NCI-H1092 treated with DMSO at 0.1 percent for 48 hours (cell line): ENCODE measurements around the gene DNAJB6.

ENCODE experiments used
- DNase-seq: peaks from one replicate; lab custom pipeline; 2025; lab: John Stamatoyannopoulos, UW

Gene DNAJB6

DNA sequence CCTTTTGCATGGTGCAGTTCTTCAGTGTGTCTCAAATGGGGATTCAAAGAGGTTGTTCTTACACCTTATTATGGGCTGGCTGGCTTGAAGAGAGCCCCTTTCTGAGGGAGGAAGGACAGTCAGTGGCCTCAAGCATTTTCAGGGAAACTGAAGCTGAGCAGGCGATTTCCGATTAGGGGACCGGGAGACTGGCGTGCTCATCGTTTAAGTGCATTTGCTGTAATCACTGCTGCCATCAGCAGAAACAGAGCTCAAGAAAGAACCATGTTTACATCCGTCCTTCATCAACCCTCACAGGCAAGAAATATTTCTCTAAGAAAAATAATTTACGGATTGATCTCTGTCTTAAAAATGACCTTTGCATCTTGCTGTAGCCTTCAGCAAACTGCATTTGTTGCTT, 32.2 kb downstream of the DNAJB6 start:
- no peak for DNase-seq

DNA sequence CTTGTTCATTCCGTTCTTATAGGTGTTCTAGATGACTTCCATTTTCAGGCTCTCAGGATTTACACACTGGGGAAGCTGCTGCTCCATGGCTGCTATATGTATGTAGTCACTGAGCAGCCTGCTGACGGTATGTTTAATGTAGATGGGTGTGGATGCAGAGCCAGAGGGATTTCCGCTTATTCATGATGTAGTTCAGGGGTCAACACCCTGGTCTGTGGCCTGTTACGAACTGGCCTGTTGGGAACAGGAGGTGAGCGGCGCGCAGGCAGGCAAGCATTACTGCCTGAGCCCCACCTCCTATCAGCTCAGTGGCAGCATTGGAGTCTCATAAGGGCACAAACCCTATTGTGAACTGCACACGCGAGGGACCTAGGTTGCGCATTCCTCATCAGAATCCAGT, 33.9 kb downstream of the DNAJB6 start:
- no peak for DNase-seq

DNA sequence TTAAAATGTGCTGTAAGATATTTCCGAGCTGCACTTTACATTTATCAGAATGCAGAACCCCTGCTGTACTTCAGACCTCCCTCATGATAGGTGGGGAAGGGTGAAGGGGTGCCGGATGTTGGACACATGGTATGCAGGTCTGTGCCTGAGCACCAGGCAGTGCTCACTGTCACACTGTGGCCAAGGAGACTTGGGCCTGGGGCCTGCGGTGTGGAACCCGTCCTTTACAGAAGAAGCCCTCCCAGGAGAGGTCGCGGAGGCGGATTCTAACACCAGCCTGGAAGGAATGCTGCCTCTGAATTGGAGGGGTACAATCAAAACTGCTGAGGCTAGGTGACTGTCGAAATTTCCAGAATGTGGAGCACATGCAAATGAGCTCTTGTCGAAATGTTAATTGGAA, 34.5 kb downstream of the DNAJB6 start:
- DNase-seq, result no peak

DNA sequence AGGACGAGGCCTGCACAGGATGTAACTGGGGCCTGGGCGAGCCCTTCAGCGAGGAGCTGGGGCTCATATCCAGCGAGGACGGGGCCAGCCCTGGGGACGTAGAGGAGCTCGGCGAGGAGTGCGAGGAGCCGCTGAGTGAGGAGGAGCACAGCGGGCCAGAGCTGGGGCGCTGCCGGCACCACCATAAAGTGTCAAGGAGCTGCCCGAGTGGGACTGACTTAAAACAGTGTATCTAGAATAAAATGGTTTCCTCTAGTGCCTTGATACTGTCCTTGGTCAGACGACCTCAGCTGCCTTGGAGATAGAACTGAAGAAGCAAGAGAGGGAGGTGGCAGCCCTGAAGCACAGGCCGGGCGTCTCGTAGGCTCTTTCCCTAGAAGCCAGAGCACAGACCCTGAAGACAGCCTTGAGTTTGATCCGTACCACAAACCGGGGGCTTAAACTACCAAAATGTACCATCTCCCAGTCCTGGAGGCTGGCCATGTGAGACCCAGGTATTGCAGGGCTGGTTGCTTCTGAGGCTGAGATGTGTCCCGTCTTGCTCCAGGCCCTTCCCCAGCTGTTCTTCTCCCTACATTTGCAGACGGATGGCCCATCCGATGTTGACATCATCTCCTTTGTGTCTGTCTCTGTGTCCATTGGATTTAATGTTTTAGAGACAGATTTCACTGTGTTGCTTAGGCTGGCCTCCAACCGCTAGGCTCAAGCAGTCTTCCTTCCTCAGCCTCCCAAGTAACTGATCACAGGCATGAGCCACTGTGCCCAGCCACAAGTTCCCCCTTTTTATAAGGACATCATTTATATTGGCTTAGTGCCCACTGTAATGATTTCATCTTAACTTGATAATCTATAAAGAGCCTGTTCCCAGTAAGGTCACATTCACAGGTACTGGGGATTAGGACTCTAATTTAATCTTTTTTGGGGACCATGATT, 35.8 kb downstream of the DNAJB6 start:
- DNase-seq, result no peak

DNA sequence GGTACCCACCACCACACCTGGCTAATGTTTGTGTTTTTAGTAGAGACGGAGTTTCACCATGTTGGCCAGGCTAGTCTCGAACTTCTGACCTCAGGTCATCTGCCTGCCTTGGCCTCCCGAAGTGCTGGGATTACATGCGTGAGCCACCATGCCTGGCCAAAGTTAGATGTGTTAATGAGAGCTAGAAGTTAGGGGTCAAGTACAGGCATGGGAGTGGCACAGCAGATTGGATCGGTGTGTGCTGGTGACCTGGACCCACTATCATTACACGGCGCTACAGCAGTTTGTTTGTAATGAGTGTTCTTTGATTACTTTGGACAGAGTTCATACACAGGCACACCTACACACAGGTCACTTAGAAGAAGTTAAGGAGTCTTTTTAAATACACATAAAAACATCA, 36.7 kb downstream of the DNAJB6 start:
- DNase-seq, result no peak

DNA sequence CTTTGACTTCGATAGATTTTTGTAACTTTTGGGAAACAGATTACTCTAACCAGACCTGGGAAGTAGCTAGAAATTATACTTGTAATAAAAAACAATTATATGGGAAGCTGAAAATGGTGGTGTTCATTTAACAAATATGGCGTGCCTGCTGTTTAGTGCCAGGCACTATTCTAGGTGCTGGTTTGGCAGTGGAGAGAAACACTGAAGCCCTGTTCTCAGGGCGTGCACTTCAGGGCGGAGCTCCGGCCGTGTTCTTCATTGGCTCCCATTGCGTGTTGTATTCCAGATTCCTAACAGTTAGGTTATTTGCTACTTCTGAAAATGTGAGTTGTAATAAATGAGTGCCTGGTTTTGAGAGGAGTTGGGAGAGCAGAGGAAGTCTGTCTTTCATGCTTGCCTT, 38.6 kb downstream of the DNAJB6 start:
- DNase-seq, result no peak

DNA sequence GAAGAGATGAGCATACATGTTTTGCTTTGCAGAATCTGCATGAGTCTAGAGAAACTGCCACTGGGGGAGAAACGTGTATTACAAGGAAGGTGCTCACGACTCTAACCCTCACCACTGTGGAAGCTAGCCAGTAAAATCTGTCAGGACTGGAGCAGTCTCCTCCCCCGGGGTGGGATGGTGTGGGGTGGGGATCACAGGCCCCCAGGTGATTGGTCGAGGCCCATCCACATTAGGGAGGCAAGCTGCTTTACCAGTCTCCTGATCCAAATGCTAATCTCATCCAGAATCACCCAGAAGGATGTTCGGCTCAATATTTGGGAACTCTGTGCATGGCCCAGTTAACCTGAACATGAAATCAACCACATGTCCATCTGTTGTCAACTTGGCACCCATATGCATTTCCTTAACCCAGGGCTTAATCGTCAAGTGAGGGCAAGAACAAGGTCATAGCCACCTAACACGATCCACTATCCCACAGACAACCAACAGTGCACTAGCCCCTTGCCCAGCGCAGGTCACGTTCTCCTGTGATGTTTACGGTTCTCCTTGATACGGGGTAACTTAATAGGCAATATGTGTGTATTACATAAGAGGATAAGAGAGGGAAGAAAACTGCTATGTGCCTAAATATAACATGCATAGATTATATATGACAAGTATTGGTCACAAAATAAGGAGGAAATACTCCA, 40.8 kb downstream of the DNAJB6 start:
- DNase-seq, result no peak

DNA sequence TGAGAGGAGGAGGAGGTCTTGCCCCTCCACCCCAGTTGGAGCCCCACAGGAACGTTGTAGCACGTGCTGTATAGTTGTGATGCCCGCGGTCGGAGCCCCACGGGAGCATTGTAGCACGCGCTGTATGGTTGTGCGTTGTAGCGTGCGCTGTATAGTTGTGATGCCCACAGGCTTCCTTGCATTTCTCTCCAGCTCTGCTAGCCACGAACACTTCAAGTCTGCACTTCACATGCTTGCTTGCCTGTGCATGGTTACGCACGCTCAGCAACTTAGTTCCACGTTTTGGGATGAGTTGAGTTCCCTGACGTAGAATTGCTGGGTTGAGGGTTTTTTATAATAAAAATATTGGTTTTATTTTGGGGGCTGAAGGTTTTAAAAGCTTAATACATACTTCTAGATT, 41.6 kb downstream of the DNAJB6 start:
- no peak for DNase-seq

DNA sequence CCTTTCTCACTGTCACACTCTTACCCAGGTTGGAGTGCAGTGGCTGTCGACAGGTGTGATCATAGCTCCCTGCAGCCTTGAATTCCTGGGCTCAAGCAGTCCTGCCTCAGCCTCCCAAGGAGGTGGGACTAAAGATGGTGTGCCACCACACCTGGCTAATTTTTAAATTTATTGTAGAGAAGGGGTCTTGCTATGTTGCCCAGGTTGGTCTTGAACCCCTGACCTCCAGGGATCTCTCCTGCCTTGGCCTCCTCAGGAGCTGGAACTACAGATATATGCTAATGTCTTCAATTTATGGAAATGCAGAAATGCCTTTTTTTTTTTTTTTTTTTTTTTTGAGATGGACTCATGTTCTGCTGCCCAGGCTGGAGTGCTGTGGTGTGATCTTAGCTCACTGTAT, 42.7 kb downstream of the DNAJB6 start:
- DNase-seq, result no peak

DNA sequence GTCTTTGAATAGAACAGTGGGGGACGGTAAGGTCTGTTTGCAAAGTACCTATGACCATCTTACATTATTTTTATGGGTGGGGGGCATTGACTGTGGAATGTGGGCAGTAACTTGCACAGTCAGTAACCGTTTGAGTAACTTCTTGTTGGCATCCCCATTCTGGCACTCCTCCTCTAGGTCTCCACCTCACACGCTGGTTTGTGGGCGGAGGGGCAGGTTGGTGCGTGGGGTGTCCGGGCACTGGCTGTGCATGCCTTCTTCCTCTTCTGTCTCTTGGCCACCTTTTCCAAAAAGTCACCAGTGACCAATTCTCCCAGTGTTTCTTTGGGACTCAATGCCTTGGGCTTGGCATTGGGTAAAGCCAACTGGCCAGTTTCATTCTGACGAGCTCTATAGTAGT, 43.6 kb downstream of the DNAJB6 start:
- DNase-seq, result no peak

DNA sequence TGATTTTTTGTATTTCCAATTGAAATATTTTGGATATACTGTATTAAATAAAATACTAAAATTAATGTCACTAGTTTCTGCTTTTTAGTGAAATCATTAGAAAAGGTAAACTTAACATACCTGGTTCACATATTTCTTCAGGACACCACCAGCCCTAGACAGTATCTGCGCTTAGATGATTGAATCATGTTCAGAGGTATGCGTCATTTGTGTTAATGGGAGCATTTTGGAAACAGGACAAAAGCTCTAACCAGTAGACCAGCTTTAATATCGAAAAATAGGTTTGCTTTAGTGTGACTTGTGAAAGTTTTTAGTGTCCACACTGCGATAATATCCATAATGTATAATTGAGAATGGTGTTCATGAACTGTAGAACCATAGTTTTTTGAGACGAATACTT, 47.1 kb downstream of the DNAJB6 start:
- no peak for DNase-seq

DNA sequence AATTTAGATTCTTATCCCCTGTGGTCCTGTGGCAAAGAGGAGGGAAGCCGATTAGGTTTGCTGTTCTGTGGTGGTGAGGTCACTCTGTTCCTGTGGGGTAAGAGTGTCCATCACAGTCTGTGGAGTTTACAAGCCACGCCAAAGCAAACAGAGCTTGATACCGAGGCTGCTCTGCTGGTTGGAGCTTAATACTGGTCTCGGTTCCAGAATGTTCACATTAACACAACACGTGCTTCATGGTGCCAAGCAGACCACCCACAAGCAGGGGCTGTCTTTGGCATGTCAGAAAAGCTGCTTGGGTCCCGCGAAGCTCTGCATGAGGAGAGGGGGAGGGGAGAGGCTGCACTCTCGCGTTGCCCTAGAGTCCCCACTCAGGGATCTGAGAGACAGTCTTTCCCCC, 47.5 kb downstream of the DNAJB6 start:
- DNase-seq, result no peak

DNA sequence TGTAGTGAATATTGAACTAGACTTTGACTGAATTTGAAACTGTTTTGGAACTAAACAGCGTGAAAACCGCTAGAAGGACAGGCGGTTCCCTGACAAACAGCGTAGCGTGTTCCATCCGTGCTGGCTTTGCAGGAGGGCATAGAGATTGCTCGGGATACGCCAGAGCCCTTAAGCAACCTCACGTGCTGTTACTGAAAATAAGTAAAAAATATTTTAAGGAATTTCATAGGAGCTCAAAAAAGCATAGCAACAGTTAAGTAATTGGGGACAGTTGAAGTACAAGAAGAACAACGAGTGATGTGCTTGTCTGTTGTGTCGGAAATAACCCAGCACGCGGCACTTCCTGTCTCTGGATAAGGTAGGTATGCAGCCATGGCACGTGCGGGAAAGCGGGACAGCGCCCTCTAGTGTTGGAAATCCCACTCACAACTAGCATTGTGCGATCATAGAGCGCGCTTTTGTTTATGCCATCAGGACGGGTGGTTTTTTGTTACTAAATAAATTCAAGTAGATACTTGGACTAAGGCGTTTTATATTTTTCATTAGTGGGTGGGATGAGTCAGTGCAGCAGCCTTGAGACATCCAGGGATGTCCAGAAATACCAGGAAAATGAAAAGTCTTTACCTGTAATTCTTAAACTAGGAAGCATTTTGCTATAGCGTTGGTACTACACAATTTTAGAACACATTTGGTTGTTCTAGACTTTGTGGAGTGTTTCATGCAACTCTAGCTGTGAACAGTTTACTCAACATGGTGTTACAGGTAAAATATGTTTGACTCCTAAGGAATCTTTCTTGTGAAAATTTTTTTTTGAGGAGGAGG, 50.4 kb downstream of the DNAJB6 start:
- peak; percentile 39 for DNase-seq

DNA sequence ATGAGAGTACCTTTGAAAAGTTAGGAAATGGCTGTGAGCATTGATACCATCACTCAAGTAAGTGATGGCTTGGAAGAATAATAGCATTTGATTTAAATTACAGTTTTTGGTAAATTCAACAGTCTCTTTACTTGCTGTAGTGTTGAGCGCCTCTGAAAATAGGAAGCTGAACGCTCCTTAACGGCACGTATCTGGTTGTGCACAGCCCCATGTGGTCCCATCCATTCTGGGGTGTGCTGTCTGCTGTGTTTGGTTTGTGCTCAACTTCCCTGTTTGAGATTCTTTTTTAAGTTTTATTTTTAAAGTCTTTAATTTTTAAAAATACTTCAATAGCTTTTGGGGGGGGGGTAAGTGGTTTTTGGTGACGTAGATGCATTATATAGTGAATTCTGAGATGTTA, 51.5 kb downstream of the DNAJB6 start:
- DNase-seq, result no peak

DNA sequence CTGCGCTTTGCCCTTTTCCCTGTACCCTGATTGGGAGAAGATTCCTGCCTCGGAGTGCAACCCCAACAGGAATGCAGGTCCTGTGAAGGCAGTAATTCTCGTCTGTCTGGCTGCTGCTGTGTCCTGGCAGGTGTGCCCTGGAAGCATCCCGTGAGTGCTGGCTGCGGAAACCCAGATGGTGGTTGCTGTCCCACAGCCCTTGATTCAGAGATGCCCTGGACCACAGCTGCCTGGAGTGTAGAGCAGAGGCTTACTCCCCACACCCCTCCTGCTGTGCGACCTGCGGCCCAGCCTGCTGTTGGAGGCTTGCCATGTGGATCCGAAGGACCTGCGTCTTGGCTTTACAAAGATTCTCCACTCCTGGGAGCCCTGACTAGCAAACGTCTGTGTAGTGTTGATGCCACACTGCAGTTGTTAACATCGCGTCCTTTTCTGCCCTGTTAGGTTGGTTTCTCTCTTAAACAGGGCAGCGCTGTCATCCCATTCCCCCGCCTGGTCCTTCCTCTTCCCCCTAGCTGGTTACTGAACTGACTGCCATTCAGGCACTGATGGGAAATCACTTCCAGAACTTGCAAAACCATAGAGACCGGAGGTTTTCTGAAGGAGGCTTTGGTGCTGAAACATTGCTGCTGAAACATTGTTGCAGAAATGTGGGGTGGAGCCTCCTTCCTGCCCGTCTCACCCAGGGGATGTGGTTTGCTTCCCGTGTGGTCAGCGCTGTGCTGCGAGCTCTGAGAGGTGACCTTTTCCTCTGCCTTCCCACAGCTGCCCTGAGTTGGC, 53.3 kb downstream of the DNAJB6 start:
- DNase-seq, result no peak

DNA sequence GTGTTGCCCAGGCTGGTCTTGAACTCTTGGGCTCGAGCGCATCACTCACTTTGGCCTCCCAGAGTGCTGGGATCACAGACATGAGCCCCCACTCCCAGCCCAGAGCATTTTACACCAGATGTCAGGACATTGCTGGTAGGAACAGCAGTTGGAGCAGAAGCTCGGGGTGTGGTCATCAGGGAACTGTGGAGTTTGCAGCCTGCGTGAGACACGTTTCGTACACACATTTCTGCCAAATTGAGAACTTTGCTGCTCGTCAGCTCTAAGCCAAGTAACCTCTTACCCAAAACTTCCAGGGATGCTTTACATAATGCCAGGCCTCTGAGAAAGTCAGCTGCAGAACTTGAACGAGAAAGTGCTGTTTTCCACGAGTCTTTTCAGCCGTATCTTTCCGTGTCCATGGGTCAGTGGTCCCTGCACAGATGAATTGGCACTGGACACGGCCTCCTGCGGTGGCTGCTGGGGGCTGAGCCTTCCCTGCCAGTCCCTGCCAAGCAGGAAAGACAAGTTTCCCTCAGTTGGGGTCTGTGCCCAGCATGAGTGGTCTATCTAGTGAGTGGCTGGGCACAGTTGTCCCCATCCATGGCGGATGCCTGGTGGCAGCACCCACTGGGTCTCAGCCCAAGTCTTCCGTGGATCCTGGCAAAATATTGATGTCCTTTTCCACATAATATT, 54.4 kb downstream of the DNAJB6 start:
- DNase-seq, result no peak

DNA sequence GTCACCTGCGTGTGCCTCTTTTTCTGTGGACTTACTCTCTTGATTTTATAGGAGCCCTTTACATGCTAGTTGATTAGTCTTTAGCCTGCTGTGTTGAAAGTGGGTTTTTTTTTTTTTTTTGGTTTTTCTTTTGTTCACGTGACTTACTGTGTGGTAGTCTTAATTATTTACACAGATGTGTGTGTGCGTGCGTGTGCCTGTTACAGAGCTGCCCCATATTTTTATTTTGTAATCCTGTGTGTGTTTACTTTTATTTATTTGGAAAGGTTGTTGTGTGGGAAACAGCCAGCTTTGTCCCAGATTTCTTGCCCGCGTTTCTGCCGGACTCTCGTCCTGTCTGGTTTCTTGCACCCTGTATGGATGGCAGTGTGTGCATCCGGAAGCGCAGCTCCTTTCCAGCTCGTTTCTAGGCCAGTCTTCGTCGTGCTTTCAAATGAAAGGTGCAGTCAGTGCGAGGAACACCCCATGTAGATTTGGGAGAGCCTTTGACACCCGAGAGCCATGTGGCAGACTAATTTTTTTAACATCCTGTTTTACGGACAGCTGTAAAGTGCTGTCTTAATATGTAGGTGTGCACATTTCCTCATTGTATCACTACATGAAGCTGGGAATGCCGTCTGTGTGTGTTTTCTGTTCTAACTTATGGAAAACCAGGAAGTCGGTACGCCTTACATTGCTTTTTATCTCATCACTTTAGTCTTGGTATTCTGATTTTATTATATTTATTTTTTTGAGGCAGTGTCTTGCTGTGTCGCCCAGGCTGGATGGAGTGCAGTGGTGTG, 55.6 kb downstream of the DNAJB6 start:
- DNase-seq, result no peak

DNA sequence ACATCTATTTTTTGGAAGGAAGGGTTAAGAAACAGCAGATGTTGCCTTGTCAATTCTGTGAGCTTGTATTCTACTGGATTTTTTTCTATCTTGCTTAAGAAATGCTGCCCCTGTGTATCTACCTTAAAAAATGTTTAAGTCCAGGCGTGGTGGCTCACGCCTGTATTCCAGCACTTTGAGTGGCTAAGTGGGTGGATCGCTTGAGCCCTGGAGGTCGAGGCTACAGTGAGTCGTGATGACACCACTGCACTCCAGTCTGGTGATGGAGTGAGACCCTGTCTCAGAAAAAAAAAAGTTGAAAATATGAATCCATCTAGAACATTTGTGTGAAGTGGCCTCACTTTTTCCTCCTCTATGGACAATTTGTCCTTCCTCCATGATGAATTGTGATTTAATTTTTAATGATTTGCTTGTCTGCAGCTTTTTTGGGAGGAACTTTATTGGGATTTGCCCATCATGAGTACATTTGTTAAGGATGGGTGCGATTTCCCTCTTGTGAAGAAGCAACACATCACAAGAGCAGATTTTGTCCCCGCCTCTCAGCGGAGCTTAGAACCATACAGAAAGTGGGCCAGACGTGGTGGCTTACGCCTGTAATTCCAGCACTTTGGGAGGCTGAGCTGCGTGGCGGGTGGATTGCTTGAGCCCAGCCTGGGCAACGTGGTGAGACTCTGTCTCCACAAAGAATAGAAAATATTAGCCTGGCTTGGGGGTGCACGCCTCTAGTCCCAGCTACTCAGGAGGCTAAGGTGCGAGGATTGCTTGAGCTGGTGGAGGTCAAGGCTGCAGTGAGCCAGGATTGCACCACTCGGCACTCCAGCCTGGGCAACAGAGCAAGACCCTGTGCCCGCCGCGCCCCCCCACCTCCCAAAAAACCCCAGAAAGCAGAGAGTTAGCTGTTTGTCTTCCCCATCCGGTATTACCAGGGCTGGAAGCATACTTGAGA, 57.7 kb downstream of the DNAJB6 start:
- DNase-seq, result no peak

DNA sequence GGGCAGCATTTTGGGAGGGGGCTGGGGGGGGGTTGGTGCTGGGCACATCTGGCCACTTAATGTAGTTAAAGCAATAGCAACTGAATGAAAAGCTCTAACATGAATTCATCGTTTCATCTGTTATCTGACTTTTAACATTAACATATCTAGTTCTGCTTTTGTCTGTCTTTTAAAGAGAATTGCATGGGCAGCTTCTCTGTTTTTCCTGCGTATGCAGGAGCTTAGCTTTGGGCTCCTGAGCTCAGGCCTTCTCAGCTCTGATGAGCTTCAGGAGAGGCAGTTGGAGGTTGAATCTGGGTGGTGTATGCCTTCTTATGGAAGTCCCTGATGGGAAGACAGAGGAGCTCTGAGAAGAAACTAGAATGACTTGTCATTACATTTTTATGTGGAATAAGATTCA, 58.4 kb downstream of the DNAJB6 start:
- DNase-seq, result no peak
